WERI-Rb-1 (cell line): ENCODE results near the gene CCDC69.

ENCODE experiments used
- DNase-seq: peaks from one replicate; pipeline ENCODE4 v3.0.0-alpha.2; 2020
- H3K27ac ChIP-seq: fragments of 250-450 bp; sonication (Bioruptor Pico); 2 replicates; pipeline ENCODE4 v1.5.1; 2020; ENCODE audit warnings: mild to moderate bottlenecking, moderate library complexity
- H3K27me3 ChIP-seq: fragments of 250-450 bp; sonication (Bioruptor Pico); 2 replicates; pipeline ENCODE4 v1.5.1; 2021; ENCODE audit warnings: mild to moderate bottlenecking, low read depth, moderate library complexity; ENCODE audit not compliant: insufficient read depth, severe bottlenecking
- H3K36me3 ChIP-seq: fragments of 250-450 bp; sonication (Bioruptor Pico); 2 replicates; pipeline ENCODE4 v1.5.1; 2020; ENCODE audit warnings: mild to moderate bottlenecking, moderate library complexity
- H3K4me3 ChIP-seq: 2 replicates; pipeline ENCODE4 v1.5.1; 2011; ENCODE audit warnings: low read depth, mild to moderate bottlenecking, control low read depth, low read length
- H3K9me3 ChIP-seq: fragments of 250-450 bp; sonication (Bioruptor Pico); 2 replicates; pipeline ENCODE4 v1.5.1; 2021; ENCODE audit warnings: mild to moderate bottlenecking, moderate library complexity; ENCODE audit not compliant: severe bottlenecking
- CTCF ChIP-seq: IDR thresholded peaks from 2 replicates; pipeline ENCODE4 v1.5.1; 2011; ENCODE audit warnings: low read depth, mild to moderate bottlenecking, control low read depth, inconsistent platforms, low read length

Gene CCDC69

DNA sequence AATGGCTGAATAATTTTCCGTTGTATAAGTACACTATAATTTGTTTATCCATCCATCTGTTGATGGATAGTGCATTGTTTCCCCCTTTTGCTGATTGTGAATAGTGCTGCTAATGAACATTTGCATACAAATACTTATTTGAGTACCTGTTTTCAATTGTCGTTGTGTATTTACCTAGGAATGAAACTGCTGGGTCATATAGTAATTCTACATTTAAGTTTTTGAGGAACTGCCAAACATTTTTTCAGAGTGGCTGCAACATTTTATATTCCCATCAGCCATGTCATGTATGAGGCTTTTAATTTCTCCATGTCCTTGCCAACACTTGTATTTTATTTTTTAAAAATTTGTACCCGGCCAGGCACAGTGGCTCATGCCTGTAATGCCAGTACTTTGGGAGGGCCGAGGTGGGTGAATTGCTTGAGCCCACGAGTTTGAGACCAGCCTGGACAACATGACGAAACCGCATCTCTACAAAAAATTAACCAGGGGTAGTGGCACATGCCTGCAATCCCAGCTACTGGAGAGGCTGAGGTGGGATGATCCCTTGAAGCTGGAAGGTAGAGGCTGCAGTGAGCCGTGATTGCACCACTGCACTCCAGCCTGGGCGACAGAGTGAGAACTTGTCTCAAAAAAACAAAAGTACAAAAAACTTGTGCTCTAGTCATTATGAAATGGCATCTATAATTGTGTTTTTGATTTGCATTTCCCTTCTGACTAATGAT lies 64.1 kb downstream of the CCDC69 start:
- TF ChIP-seq CTCF, result no peak
- Histone ChIP-seq H3K4me3 (no peak overlapping the region), H3K36me3 (no peaks in the 10 kb centered on the region), H3K9me3 (no peaks in the 10 kb centered on the region), H3K27me3 (no peaks in the 10 kb centered on the region), H3K27ac (no peak overlapping the region)
- DNase-seq, result no peak

DNA sequence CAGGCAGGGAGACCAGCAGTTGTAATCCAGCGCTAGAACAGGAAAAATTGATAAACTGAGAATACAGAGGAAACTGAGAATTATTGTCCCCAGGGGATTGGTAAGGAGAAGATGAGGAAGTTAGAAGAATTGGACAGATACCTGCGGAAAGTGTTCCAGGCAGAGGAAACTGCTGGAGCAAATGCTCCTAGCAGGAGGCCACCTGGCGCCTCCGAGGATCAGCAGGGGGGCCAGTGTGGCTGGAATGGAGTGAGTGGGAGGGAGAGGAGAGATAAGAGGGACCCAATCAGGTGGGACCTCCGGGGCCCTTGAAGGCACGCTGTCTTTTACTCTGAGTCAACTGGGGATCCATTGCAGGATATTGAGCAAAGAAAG lies 65.6 kb downstream of the CCDC69 start:
- Histone ChIP-seq H3K4me3 (peak overlapping the region; percentile 77), H3K9me3 (no peaks in the 10 kb centered on the region), H3K36me3 (no peaks in the 10 kb centered on the region), H3K27ac (peak overlapping the region; percentile 52), H3K27me3 (no peaks in the 10 kb centered on the region)
- peak; percentile 64 for DNase-seq
- TF ChIP-seq CTCF, result no peak

DNA sequence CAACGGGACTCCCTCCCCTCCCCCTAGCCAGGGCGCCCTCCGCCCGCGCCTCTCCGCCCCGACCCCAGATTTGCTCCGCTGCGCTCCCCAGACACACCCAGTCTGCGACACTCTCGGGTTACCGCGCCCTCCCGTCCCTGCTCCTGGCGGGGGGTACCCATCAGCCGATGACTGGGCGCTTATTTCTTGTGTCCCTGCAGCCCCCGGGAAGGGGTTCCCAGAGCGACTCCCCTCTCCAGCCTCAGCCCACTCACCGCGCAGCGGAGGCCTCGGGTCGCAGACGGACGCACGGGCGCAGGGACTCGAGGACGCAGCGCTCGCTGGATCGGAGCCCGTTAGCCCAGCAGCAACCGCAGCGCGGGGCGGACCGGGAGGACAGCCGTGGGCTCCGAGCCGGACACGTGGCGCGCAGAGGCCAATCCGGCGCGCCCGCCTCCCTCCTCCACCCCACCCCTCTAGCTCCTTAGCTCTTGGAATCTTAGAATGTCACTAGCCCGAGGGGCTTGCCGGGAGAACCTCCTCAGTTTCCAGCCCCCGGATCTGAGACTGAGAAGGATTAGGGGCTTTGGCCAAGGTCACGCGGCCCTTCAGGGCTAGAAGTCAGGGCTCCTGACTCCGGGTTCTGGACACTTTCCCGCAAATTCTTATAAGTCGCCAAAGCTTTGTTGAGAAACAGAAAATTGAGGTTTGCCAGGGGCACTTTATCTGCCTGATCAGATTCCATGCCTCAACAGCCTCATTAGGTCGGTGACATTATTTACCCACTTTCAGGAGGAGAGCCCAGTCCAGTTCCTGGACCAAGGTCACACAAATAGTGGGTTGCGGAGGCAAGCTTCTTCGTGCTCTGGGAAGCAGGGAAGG lies 66.2 kb downstream of the CCDC69 start, which contains the start of gene ANXA6:
Gene ANXA6, minus strand, starts transcription at position 354 of the 861 bp plus-strand sequence. CDS start 9,878 bp downstream, outside the sequence.
- DNase-seq, result peak; percentile 78
- Histone ChIP-seq H3K36me3 (no peaks in the 10 kb centered on the region), H3K27me3 (no peaks in the 10 kb centered on the region), H3K9me3 (no peaks in the 10 kb centered on the region), H3K27ac (peak within 1 kb of the TSS; percentile 52), H3K4me3 (peak within 1 kb of the TSS; percentile 77)
- no peak for TF ChIP-seq CTCF

- peak overlapping the region; percentile 52 for H3K27ac ChIP-seq
- no peaks in the 10 kb centered on the region for H3K36me3 ChIP-seq
- no peak for DNase-seq
- TF ChIP-seq CTCF, result peak; percentile 12; the same call in 1 of the 2 replicates
- peak overlapping the region; percentile 77 for H3K4me3 ChIP-seq
- H3K9me3 ChIP-seq, result no peaks in the 10 kb centered on the region
- no peaks in the 10 kb centered on the region for H3K27me3 ChIP-seq
Observed at GRCh38 chr5:151156507-151157420, 67.1 kb downstream of the CCDC69 start.

- Histone ChIP-seq H3K9me3 (no peaks in the 10 kb centered on the region), H3K27me3 (no peaks in the 10 kb centered on the region), H3K36me3 (no peaks in the 10 kb centered on the region), H3K4me3 (no peak overlapping the region), H3K27ac (no peak overlapping the region)
- no peak for TF ChIP-seq CTCF
- DNase-seq, result no peak
Observed at GRCh38 chr5:151155775-151156506, 68.0 kb downstream of the CCDC69 start.
